MCF 10A (cell line): ENCODE results near the gene GUCY1A2. TPM values are rescaled to one million over a fixed set of nuclear protein-coding genes. Genes with fewer than 3 reads are reported as not detected.

ENCODE experiments used
- BruUV-seq: library from RNA; stranded (reverse); fragments of 400-500 nt; replicated peaks from 2 replicates; lab custom pipeline; 2021; lab: Mats Ljungman, UMichigan
- CTCF ChIA-PET: fragments of 300-600 bp; sonication (Branson Sonifier 250); formaldehyde crosslinking; extraction: SDS; loops from one replicate; lab custom pipeline; 2021; ENCODE audit warnings: antibody characterized with exemption, inconsistent platforms; lab: Yijun Ruan, JAX
- POLR2A ChIA-PET: fragments of 300-600, 350-650 bp; sonication (Branson Sonifier 250); formaldehyde crosslinking; extraction: SDS; loops from one replicate; lab custom pipeline; 2020; ENCODE audit warnings: antibody characterized with exemption, inconsistent platforms; lab: Yijun Ruan, JAX
- DNase-seq: peaks from one replicate; pipeline ENCODE4 v3.0.0-alpha.2; 2018; ENCODE audit not compliant: unreplicated experiment
- H3K27ac Mint-ChIP-seq: one replicate; pipeline ENCODE4 v1.8.0; 2022; ENCODE audit warnings: mild to moderate bottlenecking, low read depth, mixed read lengths; ENCODE audit not compliant: unreplicated experiment
- H3K27me3 Mint-ChIP-seq: one replicate; pipeline ENCODE4 v1.8.0; 2022; ENCODE audit warnings: mixed read lengths; ENCODE audit not compliant: insufficient read depth, unreplicated experiment
- H3K36me3 Mint-ChIP-seq: one replicate; pipeline ENCODE4 v1.8.0; 2022; ENCODE audit warnings: mild to moderate bottlenecking, moderate library complexity, mixed read lengths; ENCODE audit not compliant: insufficient read depth, unreplicated experiment
- H3K4me1 Mint-ChIP-seq: one replicate; pipeline ENCODE4 v1.8.0; 2022; ENCODE audit warnings: mixed read lengths; ENCODE audit not compliant: insufficient read depth, unreplicated experiment
- H3K4me3 Mint-ChIP-seq: one replicate; pipeline ENCODE4 v1.8.0; 2022; ENCODE audit warnings: mild to moderate bottlenecking, moderate library complexity, mixed read lengths; ENCODE audit not compliant: unreplicated experiment
- H3K9me3 Mint-ChIP-seq: one replicate; pipeline ENCODE4 v1.8.0; 2022; ENCODE audit warnings: mixed read lengths; ENCODE audit not compliant: unreplicated experiment
- CTCF ChIP-seq: fragments of 200-600 bp; IDR thresholded peaks from one replicate; pipeline ENCODE4 v1.8.0; 2022; ENCODE audit warnings: antibody characterized with exemption, mild to moderate bottlenecking; ENCODE audit not compliant: unreplicated experiment
- intact Hi-C: fragments of 100-400 bp; cut with micrococcal nuclease; formaldehyde crosslinking; loops from 2 replicates; pipeline ENCODE4 v1.14.1; 2022
- total RNA-seq: library from RNA; stranded (reverse); gene quantifications from 2 replicates; pipeline ENCODE4 v1.2.3, GENCODE V29; 2022

The GUCY1A2 gene
- total RNA-seq, 1 experiment from 2014 or later, result 0.09 TPM

- CTCF ChIA-PET, result no interaction called here
- no peak for TF ChIP-seq CTCF
- intact Hi-C loops, result no loop called here
Measured at GRCh38 chr11:106694501-106694900, 323.8 kb downstream of the GUCY1A2 start.

GRCh38 chr11:106691807-106692365 lies 326.4 kb downstream of the GUCY1A2 start:
- intact Hi-C loops, result no loop called here
- H3K4me3 Mint-ChIP-seq, result no peak overlapping the region
- no peaks in the 10 kb centered on the region for H3K36me3 Mint-ChIP-seq
- no peak for TF ChIP-seq CTCF
- H3K9me3 Mint-ChIP-seq, result no peaks in the 10 kb centered on the region
- ChIA-PET CTCF (interaction anchor here (0.7 kb wide), 1 partner anchor 441 kb away, joined by 3 read pairs; no protein-coding TSS in a partner anchor), POLR2A (interaction anchor here (0.8 kb wide), 1 partner anchor 1244 kb away, joined by 3 read pairs; no protein-coding TSS in a partner anchor)
- no peak for DNase-seq
- BruUV-seq, result no TSS peak
- H3K27me3 Mint-ChIP-seq, result no peaks in the 10 kb centered on the region
- no peak overlapping the region for H3K27ac Mint-ChIP-seq
- no peaks in the 10 kb centered on the region for H3K4me1 Mint-ChIP-seq

More at GRCh38 chr11:106694501-106694900, 323.8 kb downstream of the GUCY1A2 start:
- BruUV-seq, result no TSS peak
- Mint-ChIP-seq H3K36me3 (no peaks in the 10 kb centered on the region), H3K4me1 (no peaks in the 10 kb centered on the region), H3K9me3 (no peaks in the 10 kb centered on the region), H3K4me3 (no peak overlapping the region), H3K27me3 (no peaks in the 10 kb centered on the region), H3K27ac (no peak overlapping the region)
- POLR2A ChIA-PET, result interaction anchor here (1.2 kb wide), 1 partner anchor 11 kb away, joined by 5 read pairs; no protein-coding TSS in a partner anchor
- no peak for DNase-seq

- Mint-ChIP-seq H3K4me1 (no peaks in the 10 kb centered on the region), H3K9me3 (no peaks in the 10 kb centered on the region), H3K27me3 (no peaks in the 10 kb centered on the region), H3K27ac (no peak overlapping the region), H3K4me3 (no peak overlapping the region), H3K36me3 (no peaks in the 10 kb centered on the region)
- DNase-seq, result no peak
- ChIA-PET CTCF (no interaction called here), POLR2A (interaction anchor here (0.8 kb wide), 2 partner anchors 13 to 1243 kb away, joined by 3 read pairs; no protein-coding TSS in a partner anchor)
- intact Hi-C loops, result no loop called here
- TF ChIP-seq CTCF, result no peak
- BruUV-seq, result no TSS peak
Measured at GRCh38 chr11:106690923-106691322, 327.4 kb downstream of the GUCY1A2 start.

- Mint-ChIP-seq H3K4me3 (no peak overlapping the region), H3K4me1 (no peaks in the 10 kb centered on the region), H3K27ac (no peak overlapping the region), H3K36me3 (no peaks in the 10 kb centered on the region), H3K27me3 (no peaks in the 10 kb centered on the region), H3K9me3 (no peaks in the 10 kb centered on the region)
- intact Hi-C loops, result no loop called here
- DNase-seq, result no peak
- no peak for TF ChIP-seq CTCF
- ChIA-PET CTCF (no interaction called here), POLR2A (no interaction called here)
- no TSS peak for BruUV-seq
Measured at GRCh38 chr11:106684944-106685343, 333.3 kb downstream of the GUCY1A2 start.
